ENCODE results near the gene CLSTN2. TPM values are rescaled to one million over a fixed set of nuclear protein-coding genes. Genes with fewer than 3 reads are reported as not detected.

CLSTN2 gene
- total RNA-seq, 1 donor from 2014 or later = 65.0 TPM

DNA sequence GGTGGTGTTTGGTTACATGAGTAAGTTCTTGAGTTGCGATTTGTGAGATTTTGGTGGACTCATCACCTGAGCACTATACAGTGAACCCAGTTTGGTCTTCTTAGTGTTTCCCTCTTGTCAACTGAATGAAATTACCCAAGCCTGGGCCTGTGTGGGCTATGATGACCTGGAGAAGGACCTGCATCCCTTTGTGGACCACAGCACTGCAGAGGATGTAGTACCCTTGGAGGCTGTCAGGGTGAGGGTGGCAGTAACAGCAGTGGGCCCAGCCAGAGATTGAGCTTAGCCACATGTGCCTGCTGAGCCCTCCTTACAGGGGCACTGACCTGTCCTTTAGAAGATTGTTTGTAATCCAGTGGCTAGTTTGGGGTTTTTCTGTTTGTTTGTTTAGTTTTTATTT, 492.8 kb downstream of the CLSTN2 start:
- TF ChIP-seq, protein P1, sequence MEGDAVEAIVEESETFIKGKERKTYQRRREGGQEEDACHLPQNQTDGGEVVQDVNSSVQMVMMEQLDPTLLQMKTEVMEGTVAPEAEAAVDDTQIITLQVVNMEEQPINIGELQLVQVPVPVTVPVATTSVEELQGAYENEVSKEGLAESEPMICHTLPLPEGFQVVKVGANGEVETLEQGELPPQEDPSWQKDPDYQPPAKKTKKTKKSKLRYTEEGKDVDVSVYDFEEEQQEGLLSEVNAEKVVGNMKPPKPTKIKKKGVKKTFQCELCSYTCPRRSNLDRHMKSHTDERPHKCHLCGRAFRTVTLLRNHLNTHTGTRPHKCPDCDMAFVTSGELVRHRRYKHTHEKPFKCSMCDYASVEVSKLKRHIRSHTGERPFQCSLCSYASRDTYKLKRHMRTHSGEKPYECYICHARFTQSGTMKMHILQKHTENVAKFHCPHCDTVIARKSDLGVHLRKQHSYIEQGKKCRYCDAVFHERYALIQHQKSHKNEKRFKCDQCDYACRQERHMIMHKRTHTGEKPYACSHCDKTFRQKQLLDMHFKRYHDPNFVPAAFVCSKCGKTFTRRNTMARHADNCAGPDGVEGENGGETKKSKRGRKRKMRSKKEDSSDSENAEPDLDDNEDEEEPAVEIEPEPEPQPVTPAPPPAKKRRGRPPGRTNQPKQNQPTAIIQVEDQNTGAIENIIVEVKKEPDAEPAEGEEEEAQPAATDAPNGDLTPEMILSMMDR (IDR thresholded peaks at IDR 0.05) = no peak

DNA sequence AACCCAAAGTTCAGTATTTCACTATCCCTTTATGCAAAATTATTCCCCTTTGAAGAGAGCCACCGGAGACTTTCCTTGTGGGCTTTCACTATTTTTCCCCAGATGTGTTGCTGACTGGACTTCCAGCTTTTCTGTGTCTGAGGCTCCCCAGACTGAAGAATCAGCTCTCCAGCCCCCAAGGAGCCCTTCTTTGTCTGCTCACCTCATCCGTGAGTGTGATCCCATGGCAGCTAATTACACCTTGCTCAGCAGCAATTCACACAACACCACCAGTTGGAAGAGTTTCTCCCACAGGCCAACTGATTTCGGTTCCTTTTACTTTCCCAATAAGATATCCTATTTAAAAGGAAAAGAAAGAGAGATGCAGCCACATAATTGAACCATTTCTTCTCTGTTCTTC, 493.4 kb downstream of the CLSTN2 start:
- H3K4me3 Mint-ChIP-seq (ENCODE audit: unreplicated experiment) = no peak overlapping the region
- H3K27me3 Mint-ChIP-seq (ENCODE audit: low read depth) = no peaks in the 10 kb centered on the region
- no peak for DNase-seq (ENCODE audit: low spot score)
- no peaks in the 10 kb centered on the region for H3K36me3 Mint-ChIP-seq (ENCODE audit: low read depth)
- no peak overlapping the region for H3K27ac Mint-ChIP-seq (ENCODE audit: unreplicated experiment)
- TF ChIP-seq, protein P1 (IDR thresholded peaks at IDR 0.05) = no peak
- no peaks in the 10 kb centered on the region for H3K9me3 Mint-ChIP-seq (ENCODE audit: low read depth)
- peaks cover 28% of the 10 kb centered on the region for H3K4me1 Mint-ChIP-seq (ENCODE audit: low read depth)

More for the DNA sequence above, 492.8 kb downstream of the CLSTN2 start:
- Mint-ChIP-seq H3K27me3 (ENCODE audit: low read depth) (no peaks in the 10 kb centered on the region), H3K36me3 (ENCODE audit: low read depth) (no peaks in the 10 kb centered on the region), H3K9me3 (ENCODE audit: low read depth) (no peaks in the 10 kb centered on the region), H3K27ac (ENCODE audit: unreplicated experiment) (no peak overlapping the region), H3K4me3 (ENCODE audit: unreplicated experiment) (no peak overlapping the region), H3K4me1 (ENCODE audit: low read depth) (peaks cover 34% of the 10 kb centered on the region)
- DNase-seq (ENCODE audit: low spot score) = no peak

DNA sequence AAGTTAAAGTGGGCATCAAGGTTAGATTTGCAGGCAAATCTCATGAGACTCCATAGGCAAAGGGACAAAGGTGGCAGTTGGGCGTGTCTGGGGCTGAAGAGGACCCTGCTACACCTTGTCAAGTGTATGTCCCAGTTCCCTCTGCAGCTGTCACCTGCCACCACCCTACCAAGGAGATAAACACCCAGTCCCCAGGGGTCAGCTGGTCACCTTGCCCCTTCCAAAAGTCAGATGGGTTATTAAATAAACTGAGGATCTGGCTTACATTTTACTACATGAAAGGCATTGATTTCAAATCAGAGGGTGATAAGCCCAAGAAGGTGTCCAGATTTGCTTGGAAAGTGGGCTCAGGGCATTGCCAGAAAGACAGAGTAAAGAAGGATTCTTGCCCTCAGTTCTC, 494.8 kb downstream of the CLSTN2 start:
- no peak overlapping the region for H3K4me3 Mint-ChIP-seq (ENCODE audit: unreplicated experiment)
- H3K4me1 Mint-ChIP-seq (ENCODE audit: low read depth) = peaks cover 14% of the 10 kb centered on the region
- H3K36me3 Mint-ChIP-seq (ENCODE audit: low read depth) = no peaks in the 10 kb centered on the region
- no peak for DNase-seq (ENCODE audit: low spot score)
- TF ChIP-seq, protein P1 (IDR thresholded peaks at IDR 0.05) = no peak
- H3K27me3 Mint-ChIP-seq (ENCODE audit: low read depth) = no peaks in the 10 kb centered on the region
- H3K27ac Mint-ChIP-seq (ENCODE audit: unreplicated experiment) = no peak overlapping the region
- H3K9me3 Mint-ChIP-seq (ENCODE audit: low read depth) = no peaks in the 10 kb centered on the region

DNA sequence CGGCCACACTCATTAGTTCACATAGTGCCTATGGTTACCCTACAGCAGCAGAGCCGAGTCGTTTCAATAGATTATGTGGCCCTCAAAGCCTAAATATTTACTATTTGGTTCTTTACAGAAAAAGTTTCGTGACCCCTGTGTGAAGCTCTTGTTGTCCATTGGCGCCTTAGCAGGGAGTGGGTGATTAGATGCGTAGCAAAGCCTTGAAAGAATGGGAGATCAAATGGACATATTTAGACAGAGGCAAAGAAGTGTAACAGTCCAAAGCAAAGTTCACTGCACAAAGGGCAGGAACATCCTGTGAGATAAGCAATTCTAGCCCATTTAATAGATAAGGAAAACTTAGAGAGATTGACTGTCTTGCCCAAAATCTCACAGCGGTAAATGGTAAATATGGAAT, 495.5 kb downstream of the CLSTN2 start:
- Mint-ChIP-seq H3K4me1 (ENCODE audit: low read depth) (peaks cover 16% of the 10 kb centered on the region), H3K27me3 (ENCODE audit: low read depth) (no peaks in the 10 kb centered on the region), H3K27ac (ENCODE audit: unreplicated experiment) (no peak overlapping the region), H3K36me3 (ENCODE audit: low read depth) (no peaks in the 10 kb centered on the region), H3K9me3 (ENCODE audit: low read depth) (no peaks in the 10 kb centered on the region), H3K4me3 (ENCODE audit: unreplicated experiment) (no peak overlapping the region)
- no peak for DNase-seq (ENCODE audit: low spot score)
- TF ChIP-seq, protein P1 (IDR thresholded peaks at IDR 0.05) = no peak

DNA sequence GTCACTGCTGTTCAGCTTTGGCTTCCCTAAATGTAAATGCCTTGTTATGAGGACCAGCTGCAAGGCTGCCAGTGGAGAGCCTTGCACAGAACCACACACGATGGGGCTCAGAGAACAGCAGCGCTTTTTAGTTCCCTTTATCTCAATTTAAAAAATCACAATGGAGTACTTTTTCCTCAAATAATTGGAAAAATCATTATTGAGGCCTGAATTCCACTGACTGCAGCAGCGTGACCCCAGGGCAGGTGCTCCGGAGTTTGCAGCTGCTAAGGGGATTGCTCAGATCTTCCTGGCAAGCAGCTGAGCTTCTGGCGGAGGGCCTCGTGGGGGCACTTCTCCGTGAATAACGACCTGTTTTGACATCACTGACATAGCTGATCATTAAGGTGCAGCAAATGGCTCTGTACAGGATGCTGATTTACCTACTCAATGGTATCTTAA, 497.3 kb downstream of the CLSTN2 start:
- Mint-ChIP-seq H3K4me3 (ENCODE audit: unreplicated experiment) (no peak overlapping the region), H3K9me3 (ENCODE audit: low read depth) (no peaks in the 10 kb centered on the region), H3K27ac (ENCODE audit: unreplicated experiment) (peak overlapping the region; percentile 28), H3K27me3 (ENCODE audit: low read depth) (no peaks in the 10 kb centered on the region), H3K4me1 (ENCODE audit: low read depth) (peaks cover 33% of the 10 kb centered on the region), H3K36me3 (ENCODE audit: low read depth) (no peaks in the 10 kb centered on the region)
- no peak for DNase-seq (ENCODE audit: low spot score)
- TF ChIP-seq, protein P1 (IDR thresholded peaks at IDR 0.05) = no peak
